ENCODE data around the gene CSRP1. TPM values are rescaled to one million over a fixed set of nuclear protein-coding genes. Genes with fewer than 3 reads are reported as not detected.
A peak's percentile ranks its signal among the peaks of the same experiment; 100 is the strongest.

CSRP1 gene
- total and polyA plus RNA-seq, 4 donors, result 599 to 1,490 (median 771) TPM

- no peaks in the 10 kb centered on the region for H3K9me3 ChIP-seq (ENCODE audit: control insufficient read depth, low read length)
- intact Hi-C loops (cut with DNase I), result loop anchor here in 1 of 2 donors (10.0 kb wide), 2 partner anchors 345 to 415 kb away; partner anchors contain the start of genes SHISA4 and TIMM17A
- DNase-seq, result peak; percentile 78 to 91
- peaks cover 1 to 5% of the 10 kb centered on the region in 2 donors for H3K4me1 ChIP-seq (ENCODE audit: control insufficient read depth in 1 of 2, insufficient read depth in 2 of 2, low read length in 2 of 2)
- WGBS, 2 donors, result 0 to 1% methylated on average over 46 to 47 of the region's 47 CpGs
- H3K36me3 ChIP-seq (ENCODE audit: control insufficient read depth in 1 of 2, insufficient read depth in 2 of 2, low read length in 1 of 2), result no peaks in the 10 kb centered on the region
- peak; percentile 40 for ATAC-seq (ENCODE audit: low FRiP score)
- H3K4me3 ChIP-seq (ENCODE audit: low read length in 2 of 2), result peak overlapping the region; percentile 70 to 80
- H3K27ac ChIP-seq (ENCODE audit: low read depth in 1 of 2, low read length in 2 of 2), result peak overlapping the region; percentile 73 to 77
- no peaks in the 10 kb centered on the region for H3K27me3 ChIP-seq (ENCODE audit: control insufficient read depth in 1 of 2, insufficient read depth in 2 of 2, low read length in 1 of 2)
Measured at GRCh38 chr1:201539561-201540431, 32.9 kb upstream of the CSRP1 start.

- intact Hi-C loops (cut with DNase I), result loop anchor here in 1 of 2 donors (10.0 kb wide), 2 partner anchors 346 to 416 kb away; partner anchors contain the start of genes SHISA4 and TIMM17A
- no peaks in the 10 kb centered on the region for H3K36me3 ChIP-seq (ENCODE audit: control insufficient read depth in 1 of 2, insufficient read depth in 2 of 2, low read length in 1 of 2)
- H3K4me1 ChIP-seq (ENCODE audit: control insufficient read depth in 1 of 2, insufficient read depth in 2 of 2, low read length in 2 of 2), result peaks cover 1 to 5% of the 10 kb centered on the region in 2 donors
- DNase-seq, result peak; percentile 90 to 95
- H3K27ac ChIP-seq (ENCODE audit: low read depth in 1 of 2, low read length in 2 of 2), result peak within 1 kb of the TSS; percentile 33 to 49
- H3K27me3 ChIP-seq (ENCODE audit: control insufficient read depth in 1 of 2, insufficient read depth in 2 of 2, low read length in 1 of 2), result no peaks in the 10 kb centered on the region
- H3K9me3 ChIP-seq (ENCODE audit: control insufficient read depth, low read length), result no peaks in the 10 kb centered on the region
- peak; percentile 84 for ATAC-seq (ENCODE audit: low FRiP score)
- peak within 1 kb of the TSS; percentile 70 to 80 for H3K4me3 ChIP-seq (ENCODE audit: low read length in 2 of 2)
- 0 to 1% methylated on average over 61 to 93 of the region's 93 CpGs for WGBS, 2 donors
Measured at GRCh38 chr1:201538612-201539551, 32.0 kb upstream of the CSRP1 start, which contains the start of gene NAV1. NAV1 (plus strand) TSS chr1:201539127; CDS start chr1:201622885, 83,758 bp downstream.

GRCh38 chr1:201537891-201538611 is 31.1 kb upstream of the CSRP1 start:
- Histone ChIP-seq H3K9me3 (ENCODE audit: control insufficient read depth, low read length) (no peaks in the 10 kb centered on the region), H3K36me3 (ENCODE audit: control insufficient read depth in 1 of 2, insufficient read depth in 2 of 2, low read length in 1 of 2) (no peaks in the 10 kb centered on the region), H3K4me3 (ENCODE audit: low read length in 2 of 2) (peak overlapping the region in 1 of 2 donors; percentile 70), H3K27ac (ENCODE audit: low read depth in 1 of 2, low read length in 2 of 2) (peak overlapping the region in 1 of 2 donors; percentile 4), H3K4me1 (ENCODE audit: control insufficient read depth in 1 of 2, insufficient read depth in 2 of 2, low read length in 2 of 2) (peaks cover 1 to 5% of the 10 kb centered on the region in 2 donors), H3K27me3 (ENCODE audit: control insufficient read depth in 1 of 2, insufficient read depth in 2 of 2, low read length in 1 of 2) (no peaks in the 10 kb centered on the region)
- no peak for DNase-seq
- 40 to 43% methylated on average over 6 of the region's 6 CpGs for WGBS, 2 donors
- ATAC-seq (ENCODE audit: low FRiP score), result no peak
- intact Hi-C loops (cut with DNase I), result loop anchor here in 1 of 2 donors (10.0 kb wide), 2 partner anchors 347 to 417 kb away; partner anchors contain the start of genes SHISA4 and TIMM17A

GRCh38 chr1:201537467-201537866 is 30.5 kb upstream of the CSRP1 start:
- no peak for ATAC-seq (ENCODE audit: low FRiP score)
- peaks cover 1 to 5% of the 10 kb centered on the region in 2 donors for H3K4me1 ChIP-seq (ENCODE audit: control insufficient read depth in 1 of 2, insufficient read depth in 2 of 2, low read length in 2 of 2)
- DNase-seq, result no peak
- H3K27me3 ChIP-seq (ENCODE audit: control insufficient read depth in 1 of 2, insufficient read depth in 2 of 2, low read length in 1 of 2), result no peaks in the 10 kb centered on the region
- H3K4me3 ChIP-seq (ENCODE audit: low read length in 2 of 2), result no peak overlapping the region
- no peaks in the 10 kb centered on the region for H3K9me3 ChIP-seq (ENCODE audit: control insufficient read depth, low read length)
- intact Hi-C loops (cut with DNase I), result loop anchor here in 1 of 2 donors (10.0 kb wide), 2 partner anchors 347 to 417 kb away; partner anchors contain the start of genes SHISA4 and TIMM17A
- H3K36me3 ChIP-seq (ENCODE audit: control insufficient read depth in 1 of 2, insufficient read depth in 2 of 2, low read length in 1 of 2), result no peaks in the 10 kb centered on the region
- WGBS, 2 donors, result 98 to 100% methylated on average over 4 of the region's 4 CpGs
- peak overlapping the region in 1 of 2 donors; percentile 4 for H3K27ac ChIP-seq (ENCODE audit: low read depth in 1 of 2, low read length in 2 of 2)

- Histone ChIP-seq H3K27me3 (ENCODE audit: control insufficient read depth in 1 of 2, insufficient read depth in 2 of 2, low read length in 1 of 2) (no peaks in the 10 kb centered on the region), H3K27ac (ENCODE audit: low read depth in 1 of 2, low read length in 2 of 2) (peak overlapping the region; percentile 65 to 81), H3K9me3 (ENCODE audit: control insufficient read depth, low read length) (no peaks in the 10 kb centered on the region), H3K4me3 (ENCODE audit: low read length in 2 of 2) (no peak overlapping the region), H3K36me3 (ENCODE audit: control insufficient read depth in 1 of 2, insufficient read depth in 2 of 2, low read length in 1 of 2) (no peaks in the 10 kb centered on the region), H3K4me1 (ENCODE audit: control insufficient read depth in 1 of 2, insufficient read depth in 2 of 2, low read length in 2 of 2) (peaks cover 1 to 5% of the 10 kb centered on the region in 2 donors)
- intact Hi-C loops (cut with DNase I), result loop anchor here in 1 of 2 donors (10.0 kb wide), 2 partner anchors 348 to 418 kb away; partner anchors contain the start of genes SHISA4 and TIMM17A
- ATAC-seq (ENCODE audit: low FRiP score) (no peak), DNase-seq (no peak)
- 48 to 50% methylated on average over 2 of the region's 2 CpGs for WGBS, 2 donors
Measured at GRCh38 chr1:201537028-201537427, 30.1 kb upstream of the CSRP1 start.

- Histone ChIP-seq H3K36me3 (ENCODE audit: control insufficient read depth in 1 of 2, insufficient read depth in 2 of 2, low read length in 1 of 2) (no peaks in the 10 kb centered on the region), H3K4me1 (ENCODE audit: control insufficient read depth in 1 of 2, insufficient read depth in 2 of 2, low read length in 2 of 2) (peaks cover 1 to 5% of the 10 kb centered on the region in 2 donors), H3K9me3 (ENCODE audit: control insufficient read depth, low read length) (no peaks in the 10 kb centered on the region), H3K4me3 (ENCODE audit: low read length in 2 of 2) (no peak overlapping the region), H3K27ac (ENCODE audit: low read depth in 1 of 2, low read length in 2 of 2) (peak overlapping the region in 1 of 2 donors; percentile 81), H3K27me3 (ENCODE audit: control insufficient read depth in 1 of 2, insufficient read depth in 2 of 2, low read length in 1 of 2) (no peaks in the 10 kb centered on the region)
- 23 to 41% methylated on average over 4 of the region's 4 CpGs for WGBS, 2 donors
- ATAC-seq (ENCODE audit: low FRiP score), result peak; percentile 68
- intact Hi-C loops (cut with DNase I), result loop anchor here in 1 of 2 donors (10.0 kb wide), 2 partner anchors 348 to 418 kb away; partner anchors contain the start of genes SHISA4 and TIMM17A
- DNase-seq, result peak; percentile 84 to 89
Measured at GRCh38 chr1:201536558-201536957, 29.6 kb upstream of the CSRP1 start.

- Histone ChIP-seq H3K27ac (ENCODE audit: low read depth in 1 of 2, low read length in 2 of 2) (peak overlapping the region in 1 of 2 donors; percentile 74), H3K9me3 (ENCODE audit: control insufficient read depth, low read length) (no peaks in the 10 kb centered on the region), H3K36me3 (ENCODE audit: control insufficient read depth in 1 of 2, insufficient read depth in 2 of 2, low read length in 1 of 2) (no peaks in the 10 kb centered on the region), H3K4me3 (ENCODE audit: low read length in 2 of 2) (no peak overlapping the region), H3K27me3 (ENCODE audit: control insufficient read depth in 1 of 2, insufficient read depth in 2 of 2, low read length in 1 of 2) (no peaks in the 10 kb centered on the region), H3K4me1 (ENCODE audit: control insufficient read depth in 1 of 2, insufficient read depth in 2 of 2, low read length in 2 of 2) (peaks cover 1 to 5% of the 10 kb centered on the region in 2 donors)
- DNase-seq, result no peak
- WGBS, 2 donors, result 40 to 53% methylated on average over 6 of the region's 6 CpGs
- intact Hi-C loops (cut with DNase I), result loop anchor here in 1 of 2 donors (10.0 kb wide), 2 partner anchors 349 to 419 kb away; partner anchors contain the start of genes SHISA4 and TIMM17A
- no peak for ATAC-seq (ENCODE audit: low FRiP score)
Measured at GRCh38 chr1:201535919-201536245, 29.0 kb upstream of the CSRP1 start.
